Stimulated activated CD4-positive, alpha-beta T cell treated with anti-CD3 and anti-CD28 coated beads, Interleukin-2, amount 100 ng/mL, for 24 hours (primary cell): ENCODE data around the gene MYO5C.
"Not testable (repeated sequence)": the region's sequence is repeated elsewhere in the genome, so short reads cannot be mapped to it uniquely, and the experiment has no call there.

Experiments used
- DNase-seq, 2 donors: peaks; one replicate each; pipeline ENCODE4 v3.0.0-alpha.2; 2020

Gene MYO5C

GRCh38 chr15:52307847-52308246 is 12.2 kb upstream of the MYO5C start:
- DNase-seq = no peak

- no peak for DNase-seq
These were observed 10.7 kb upstream of the MYO5C start for GRCh38 chr15:52306270-52306669.

GRCh38 chr15:52303093-52303772 is 7.6 kb upstream of the MYO5C start:
- no peak for DNase-seq

- DNase-seq = no peak
These were observed 5.8 kb upstream of the MYO5C start for GRCh38 chr15:52301265-52301847.

GRCh38 chr15:52294881-52295420 is 653 bp downstream of the MYO5C start:
- DNase-seq = no peak

GRCh38 chr15:52292780-52293392 is 2.7 kb downstream of the MYO5C start:
- DNase-seq = no peak

DNA sequence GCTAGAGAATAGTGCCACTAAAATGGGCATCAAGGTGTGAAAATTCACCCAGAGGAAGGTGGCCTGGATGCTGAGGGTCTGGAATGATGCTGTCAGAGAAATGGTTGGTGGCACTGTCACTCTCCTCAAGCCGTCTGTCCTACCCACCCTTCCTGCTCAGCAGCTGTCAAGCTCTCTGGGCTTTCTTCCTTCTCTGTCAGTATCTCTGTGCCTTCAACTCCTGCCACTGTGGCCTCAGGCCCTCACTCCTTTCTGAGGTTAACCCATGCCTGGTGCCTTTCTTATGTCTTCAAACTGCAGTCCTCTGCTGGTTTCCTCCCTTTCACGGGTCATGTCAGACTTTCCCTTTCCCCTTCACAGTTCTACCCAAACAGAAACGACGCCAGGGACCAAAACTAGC is 4.4 kb downstream of the MYO5C start:
- DNase-seq = no peak

- no peak for DNase-seq
These were observed 4.8 kb downstream of the MYO5C start for GRCh38 chr15:52290800-52291199.

DNA sequence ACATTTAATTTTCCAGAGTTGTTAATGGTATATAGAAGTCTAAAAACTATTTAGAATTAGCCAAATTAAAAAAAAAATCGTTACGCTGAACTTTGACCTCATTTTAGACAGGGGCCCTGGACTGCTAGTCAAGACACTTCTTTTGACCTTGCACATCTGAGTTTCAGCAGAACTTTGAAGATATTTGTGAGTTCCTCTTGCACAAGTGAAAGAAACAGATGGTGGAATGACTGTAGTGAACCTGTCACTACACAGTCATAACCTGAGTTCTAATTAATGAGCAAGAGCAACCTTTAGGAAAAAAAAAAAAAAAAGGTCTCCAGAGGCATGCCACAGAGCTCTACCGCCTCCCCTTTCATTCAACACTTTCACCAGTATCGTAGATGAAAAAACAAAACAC is 5.3 kb downstream of the MYO5C start:
- no peak for DNase-seq

DNA sequence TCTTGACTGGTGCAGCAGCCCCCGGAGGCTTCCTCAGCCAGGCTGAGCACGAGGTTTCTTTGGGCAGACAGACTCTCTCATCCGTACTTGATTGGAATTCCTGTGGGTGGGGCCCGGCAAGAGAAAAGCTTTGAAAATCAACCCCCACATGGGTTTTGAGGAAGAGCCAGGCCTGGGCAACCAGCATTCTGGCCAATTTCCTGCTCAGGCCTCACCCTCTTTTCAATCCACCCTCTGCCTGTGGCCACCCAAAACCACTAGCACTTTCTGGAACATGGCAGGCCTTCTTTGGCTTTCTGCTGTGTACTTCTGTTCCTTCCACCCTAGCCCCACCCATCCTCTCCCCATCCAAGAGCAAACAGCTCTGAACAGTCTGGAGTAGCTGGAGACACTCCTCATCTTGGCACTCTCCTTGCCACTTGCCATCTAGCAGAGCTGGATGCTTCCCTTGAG is 5.9 kb downstream of the MYO5C start:
- no peak for DNase-seq

DNA sequence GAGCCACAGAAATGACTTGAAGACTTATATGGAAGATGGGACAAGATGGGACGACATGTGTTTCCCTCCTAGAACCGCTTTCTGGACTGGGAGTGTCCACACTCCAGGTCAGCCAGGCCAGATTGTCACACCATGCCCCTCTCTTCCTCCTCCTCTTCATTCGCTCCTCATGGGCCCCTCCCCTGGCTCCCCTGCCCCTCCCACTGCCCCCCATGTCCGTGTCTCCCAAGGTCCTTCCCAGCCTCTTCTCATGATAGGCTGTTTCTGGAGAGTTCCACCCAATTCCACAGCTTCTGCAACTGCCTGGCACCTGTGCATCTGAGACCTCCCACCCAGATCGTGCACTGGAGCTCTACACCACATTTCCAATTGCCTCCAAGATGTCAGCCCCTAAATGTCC is 6.6 kb downstream of the MYO5C start:
- no peak for DNase-seq

- no peak for DNase-seq
These were observed 7.3 kb downstream of the MYO5C start for GRCh38 chr15:52288051-52288942.

GRCh38 chr15:52287114-52287513 is 8.5 kb downstream of the MYO5C start:
- no peak for DNase-seq

- DNase-seq = not testable (repeated sequence)
These were observed 9.7 kb downstream of the MYO5C start for GRCh38 chr15:52285941-52286340.

GRCh38 chr15:52284164-52284563 is 11.4 kb downstream of the MYO5C start:
- DNase-seq = no peak

DNA sequence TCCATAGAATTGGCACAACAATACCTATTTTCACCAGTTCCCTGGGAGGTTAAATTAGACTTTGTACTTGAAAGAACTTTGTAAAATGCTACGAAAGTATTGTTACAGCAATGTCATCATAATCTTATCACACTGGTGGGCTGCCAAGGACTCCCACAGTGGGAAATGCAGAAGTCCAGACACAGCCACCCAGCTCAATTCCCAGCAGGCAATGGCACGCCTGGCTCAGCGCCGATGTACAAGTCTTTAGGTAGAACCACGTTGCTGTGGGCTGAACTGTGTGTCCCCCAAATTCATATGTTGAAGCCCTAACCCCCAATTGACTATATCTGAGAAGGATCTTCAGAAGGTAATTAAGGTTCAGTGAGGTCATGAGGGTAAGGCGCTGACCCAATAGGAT is 12.3 kb downstream of the MYO5C start:
- DNase-seq = no peak

- DNase-seq = no peak
These were observed 13.2 kb downstream of the MYO5C start for GRCh38 chr15:52282418-52282817.

DNA sequence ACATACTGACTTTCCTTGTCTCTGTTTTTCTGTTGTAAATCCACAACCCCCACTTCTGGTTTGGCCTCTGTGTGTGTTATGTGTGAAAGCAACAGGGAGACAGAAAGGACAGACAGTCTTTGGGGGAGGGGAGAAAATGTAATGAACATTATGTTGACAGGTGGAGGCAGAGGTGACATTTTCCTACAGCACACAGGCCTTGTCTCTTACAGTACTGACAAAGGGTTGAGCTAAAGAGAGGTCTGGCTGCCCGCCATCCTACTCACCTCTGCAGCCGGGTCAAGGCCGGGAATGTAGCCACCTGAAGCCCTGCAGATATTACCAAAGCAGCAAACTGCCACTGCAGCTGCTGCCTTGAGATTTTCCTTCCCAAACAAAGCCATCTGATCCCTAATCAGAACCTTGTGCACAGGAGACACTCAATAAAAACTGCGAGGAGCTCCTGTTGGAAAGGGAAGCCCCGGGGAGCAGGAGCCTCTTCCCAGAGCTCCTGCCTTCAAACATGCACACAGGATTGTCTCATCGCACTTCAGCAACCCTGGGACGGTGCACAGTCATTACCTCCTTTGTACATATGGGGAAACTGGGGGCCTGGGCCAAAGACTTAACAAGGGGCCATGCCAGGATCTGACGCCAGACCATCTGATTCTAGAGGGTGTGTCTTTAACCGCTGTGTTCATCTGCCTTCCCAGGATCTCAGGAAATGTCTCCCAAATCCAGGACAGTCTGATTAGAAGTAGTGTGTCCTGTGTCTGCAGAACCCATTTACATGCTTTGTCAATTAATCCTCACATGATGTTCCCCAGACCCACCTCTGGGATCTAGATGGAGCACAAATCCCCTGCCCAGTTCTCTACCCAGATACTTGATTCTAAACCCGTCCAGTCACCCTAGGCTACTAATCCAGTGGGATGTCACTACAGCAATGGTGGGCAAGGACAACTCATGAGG is 14.2 kb downstream of the MYO5C start:
- no peak for DNase-seq

DNA sequence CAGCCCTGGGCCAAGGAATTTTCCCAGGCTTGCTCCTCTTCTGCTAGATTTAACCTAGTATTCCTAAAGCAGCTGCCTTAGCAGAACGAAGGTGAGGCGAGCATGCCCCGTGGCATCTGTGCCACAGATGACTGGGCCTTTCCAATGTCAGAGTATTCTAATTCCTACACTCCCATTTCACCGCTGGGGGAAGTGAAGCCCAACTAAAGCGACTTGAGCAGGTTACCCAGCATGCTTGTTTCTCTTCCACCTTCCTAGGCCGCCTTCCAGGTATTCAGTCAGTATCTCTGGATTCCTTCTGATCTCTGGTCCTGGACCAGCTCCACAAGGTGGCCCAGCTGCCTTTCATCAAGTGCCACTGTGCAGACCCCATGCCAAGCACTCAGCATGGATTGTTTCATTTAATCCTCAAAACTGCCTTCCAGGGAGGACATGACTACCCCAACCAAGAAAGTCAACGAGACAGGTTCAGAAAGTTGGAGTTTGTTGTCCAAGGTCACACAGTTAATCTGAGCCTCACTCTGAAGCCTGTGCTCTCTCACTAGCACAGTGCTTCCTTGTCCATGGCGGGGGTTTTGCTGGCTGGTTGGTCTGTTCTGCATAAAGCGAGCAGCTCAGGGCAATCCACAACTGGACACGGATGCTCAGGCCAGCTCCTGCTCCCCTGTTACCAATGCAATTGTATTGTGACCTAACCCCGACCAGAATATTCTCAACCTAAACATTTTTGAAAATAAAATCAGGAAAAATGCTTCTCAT is 15.1 kb downstream of the MYO5C start:
- DNase-seq = no peak

DNA sequence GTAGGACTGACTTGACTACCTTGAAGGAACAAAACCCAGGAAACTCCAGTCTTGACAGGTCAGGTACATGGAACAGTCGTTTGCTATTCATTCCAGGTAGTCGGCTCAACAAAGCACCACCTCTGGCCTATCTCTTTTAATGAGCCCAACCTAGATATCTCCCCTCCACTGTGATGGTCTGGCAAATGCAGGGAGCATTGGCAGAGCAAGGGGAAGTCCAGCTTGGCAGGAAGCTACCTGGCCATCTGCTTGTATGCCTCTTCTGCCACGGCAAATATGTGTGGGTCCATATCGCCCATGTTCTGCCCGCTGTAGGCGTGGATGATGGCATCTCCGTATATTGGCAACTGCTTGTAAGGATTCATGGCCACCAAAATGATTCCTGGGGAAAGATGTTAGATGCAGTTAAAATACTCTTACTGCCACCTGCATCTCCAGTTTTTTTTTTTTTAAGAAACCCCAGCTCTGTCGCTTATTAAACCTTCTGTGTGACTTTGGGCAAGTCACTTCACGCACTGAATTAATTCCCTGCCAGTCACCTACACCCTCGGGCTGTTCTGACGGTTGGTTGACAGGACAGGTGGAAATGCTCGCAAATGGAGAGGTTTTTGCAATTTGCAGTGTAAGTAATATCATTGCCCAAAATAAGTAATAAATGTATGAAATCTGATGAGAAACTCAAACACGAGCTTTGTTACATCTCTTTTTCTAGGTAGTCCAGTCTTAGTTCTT is 16.8 kb downstream of the MYO5C start:
- no peak for DNase-seq
